Measurements from ENCODE around the gene SYNGR3. TPM values are rescaled to one million over a fixed set of nuclear protein-coding genes. Genes with fewer than 3 reads are reported as not detected.

SYNGR3 gene
- total RNA-seq, 2 donors from 2014 or later = 0.49 to 1.5 TPM

DNA sequence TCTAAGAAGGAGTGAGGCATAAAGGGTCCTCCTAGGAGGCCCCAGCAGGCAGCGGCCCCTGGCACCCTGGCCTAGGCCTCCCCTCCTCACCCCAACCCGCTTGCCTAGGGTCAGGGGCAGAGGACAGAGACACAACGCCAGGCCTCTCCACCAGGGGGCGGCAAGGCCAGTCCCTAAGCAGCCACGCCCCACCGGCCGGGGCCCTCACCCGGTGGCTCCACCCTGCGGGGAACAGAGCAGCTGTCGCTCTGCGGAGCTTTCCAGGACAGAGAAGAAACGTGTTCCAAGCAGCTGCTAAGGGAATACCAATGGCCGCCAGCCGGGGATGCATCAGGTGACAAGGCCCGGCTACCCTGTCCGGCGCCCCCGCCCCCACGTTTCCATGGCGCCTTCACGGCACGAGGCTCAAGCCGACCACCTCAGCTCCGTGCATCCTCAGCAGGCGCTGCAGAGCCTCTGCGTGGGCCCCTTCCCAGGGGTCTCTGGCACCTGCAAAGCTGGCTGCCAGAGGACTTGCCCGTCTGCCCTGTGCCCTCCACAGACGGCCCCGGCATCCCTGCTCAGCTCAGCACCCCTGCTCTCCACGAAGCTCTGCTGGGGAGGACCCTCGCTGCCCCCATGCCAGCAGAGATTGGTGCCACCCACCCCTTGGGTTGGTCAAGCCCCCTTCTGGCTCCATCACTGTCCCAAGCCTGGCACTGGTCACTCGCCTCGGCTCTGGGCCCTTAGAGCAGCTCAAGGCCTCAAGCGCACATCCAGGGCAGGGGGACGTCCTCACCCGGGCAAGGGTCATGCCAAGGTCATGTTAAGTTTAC, 14.3 kb downstream of the SYNGR3 start:
- no peak overlapping the region for H3K27ac ChIP-seq
- TF ChIP-seq, protein P1, sequence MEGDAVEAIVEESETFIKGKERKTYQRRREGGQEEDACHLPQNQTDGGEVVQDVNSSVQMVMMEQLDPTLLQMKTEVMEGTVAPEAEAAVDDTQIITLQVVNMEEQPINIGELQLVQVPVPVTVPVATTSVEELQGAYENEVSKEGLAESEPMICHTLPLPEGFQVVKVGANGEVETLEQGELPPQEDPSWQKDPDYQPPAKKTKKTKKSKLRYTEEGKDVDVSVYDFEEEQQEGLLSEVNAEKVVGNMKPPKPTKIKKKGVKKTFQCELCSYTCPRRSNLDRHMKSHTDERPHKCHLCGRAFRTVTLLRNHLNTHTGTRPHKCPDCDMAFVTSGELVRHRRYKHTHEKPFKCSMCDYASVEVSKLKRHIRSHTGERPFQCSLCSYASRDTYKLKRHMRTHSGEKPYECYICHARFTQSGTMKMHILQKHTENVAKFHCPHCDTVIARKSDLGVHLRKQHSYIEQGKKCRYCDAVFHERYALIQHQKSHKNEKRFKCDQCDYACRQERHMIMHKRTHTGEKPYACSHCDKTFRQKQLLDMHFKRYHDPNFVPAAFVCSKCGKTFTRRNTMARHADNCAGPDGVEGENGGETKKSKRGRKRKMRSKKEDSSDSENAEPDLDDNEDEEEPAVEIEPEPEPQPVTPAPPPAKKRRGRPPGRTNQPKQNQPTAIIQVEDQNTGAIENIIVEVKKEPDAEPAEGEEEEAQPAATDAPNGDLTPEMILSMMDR (IDR thresholded peaks at IDR 0.05) = peak; percentile 87
- no peaks in the 10 kb centered on the region for H3K27me3 ChIP-seq (replicated peaks; ENCODE audit: insufficient read depth)
- peaks cover 35% of the 10 kb centered on the region for H3K36me3 ChIP-seq
- H3K4me1 ChIP-seq (ENCODE audit: control insufficient read depth in 1 of 2, low read depth in 2 of 2) = peaks cover 27 to 44% of the 10 kb centered on the region in 2 donors
- ATAC-seq (ENCODE audit: insufficient number of reproducible peaks, low FRiP score, low read depth) (peak; percentile 46), DNase-seq (ENCODE audit: low spot score) (no peak)
- H3K9me3 ChIP-seq = no peaks in the 10 kb centered on the region
- H3K4me3 ChIP-seq = peak overlapping the region; percentile 32

DNA sequence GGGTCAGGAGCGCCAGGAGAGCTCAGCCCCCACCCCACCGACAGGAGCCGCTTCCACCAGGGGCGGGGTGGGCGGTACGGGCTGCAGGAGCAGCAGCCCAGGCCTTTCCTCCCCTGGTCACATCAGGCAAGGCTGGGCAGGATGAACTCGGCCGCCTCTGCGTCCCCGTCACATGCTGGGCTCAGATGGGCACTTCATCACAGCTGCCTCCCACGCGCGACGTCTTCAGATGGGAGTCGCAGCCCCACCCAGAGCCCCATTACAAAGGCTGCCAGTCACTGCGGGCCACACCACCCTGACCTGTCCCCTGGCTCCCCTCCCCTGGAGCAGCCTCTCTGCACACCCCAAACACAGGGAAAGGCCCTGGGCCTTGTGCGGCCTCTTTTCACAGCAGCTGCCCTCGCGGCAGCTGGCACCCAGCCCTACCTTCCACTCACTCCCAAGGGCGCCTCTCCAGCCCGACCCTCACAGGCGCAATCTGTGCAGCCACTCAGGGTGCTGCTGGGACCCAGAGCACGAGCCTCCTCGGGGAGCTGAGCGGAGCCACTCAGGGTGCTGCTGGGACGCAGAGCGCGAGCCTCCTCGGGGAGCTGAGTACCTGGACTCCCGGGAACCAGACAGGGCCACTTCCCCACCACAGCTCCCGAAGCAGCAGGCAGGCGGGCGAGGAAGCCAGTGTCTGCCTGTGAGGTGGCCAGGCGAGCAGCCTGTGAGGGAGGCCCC, 15.2 kb downstream of the SYNGR3 start:
- peaks cover 27 to 46% of the 10 kb centered on the region in 2 donors for H3K4me1 ChIP-seq (ENCODE audit: control insufficient read depth in 1 of 2, low read depth in 2 of 2)
- DNase-seq (ENCODE audit: low spot score) = no peak

DNA sequence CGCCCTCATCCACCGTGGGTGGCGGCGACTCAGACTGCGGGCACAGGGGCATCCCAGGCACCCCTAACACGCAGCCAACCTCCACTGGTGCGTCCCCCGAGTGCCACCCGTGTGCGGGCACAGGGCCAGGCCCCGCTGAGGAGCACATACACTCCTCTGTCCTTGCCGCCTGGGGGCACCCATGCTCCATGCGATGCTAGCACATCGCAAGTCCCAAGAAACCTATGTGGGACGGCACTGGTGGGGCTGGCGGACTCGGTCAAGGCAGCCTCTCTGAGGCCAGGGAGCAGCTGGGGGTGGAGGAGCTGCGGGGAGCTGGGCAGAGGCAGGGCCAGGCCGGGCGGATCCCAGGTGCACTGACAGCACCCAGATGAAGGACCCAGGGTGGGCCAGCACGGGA, 15.9 kb downstream of the SYNGR3 start:
- Histone ChIP-seq H3K27me3 (replicated peaks; ENCODE audit: insufficient read depth) (no peaks in the 10 kb centered on the region), H3K36me3 (peaks cover 24% of the 10 kb centered on the region), H3K4me3 (no peak overlapping the region), H3K27ac (no peak overlapping the region), H3K9me3 (no peaks in the 10 kb centered on the region), H3K4me1 (ENCODE audit: control insufficient read depth in 1 of 2, low read depth in 2 of 2) (peaks cover 30 to 52% of the 10 kb centered on the region in 2 donors)
- ATAC-seq (ENCODE audit: insufficient number of reproducible peaks, low FRiP score, low read depth) (no peak), DNase-seq (ENCODE audit: low spot score) (no peak)
- TF ChIP-seq, protein P1 (IDR thresholded peaks at IDR 0.05) = no peak

More for the DNA sequence above, 15.2 kb downstream of the SYNGR3 start:
- no peak overlapping the region for H3K4me3 ChIP-seq
- peaks cover 26% of the 10 kb centered on the region for H3K36me3 ChIP-seq
- no peaks in the 10 kb centered on the region for H3K27me3 ChIP-seq (replicated peaks; ENCODE audit: insufficient read depth)
- TF ChIP-seq, protein P1 (IDR thresholded peaks at IDR 0.05) = no peak
- no peak for ATAC-seq (ENCODE audit: insufficient number of reproducible peaks, low FRiP score, low read depth)
- no peak overlapping the region for H3K27ac ChIP-seq
- H3K9me3 ChIP-seq = no peaks in the 10 kb centered on the region

DNA sequence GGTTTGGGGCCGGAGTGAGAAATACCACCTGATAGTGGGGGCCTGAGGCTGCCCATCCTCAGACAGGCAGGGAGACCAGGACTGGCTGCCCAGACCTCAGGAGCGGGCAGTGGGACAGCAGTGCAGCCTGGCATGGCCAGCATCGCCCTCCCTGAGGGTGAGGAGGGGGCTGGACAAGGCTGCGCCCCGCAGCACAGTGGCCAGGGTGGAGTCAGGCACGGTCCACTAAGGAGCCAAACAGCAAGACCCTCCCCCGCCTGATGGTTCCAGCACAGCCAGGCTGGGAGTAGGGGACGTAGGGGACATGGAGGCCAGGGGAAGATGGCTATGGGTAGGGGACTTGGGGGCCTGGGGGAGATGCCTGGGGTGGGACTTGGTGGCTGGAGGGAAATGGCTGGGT, 16.5 kb downstream of the SYNGR3 start:
- TF ChIP-seq, protein P1 (IDR thresholded peaks at IDR 0.05) = no peak
- Histone ChIP-seq H3K36me3 (peaks cover 18% of the 10 kb centered on the region), H3K4me1 (ENCODE audit: control insufficient read depth in 1 of 2, low read depth in 2 of 2) (peaks cover 30 to 53% of the 10 kb centered on the region in 2 donors), H3K9me3 (no peaks in the 10 kb centered on the region), H3K4me3 (no peak overlapping the region), H3K27ac (no peak overlapping the region), H3K27me3 (replicated peaks; ENCODE audit: insufficient read depth) (no peaks in the 10 kb centered on the region)
- DNase-seq (ENCODE audit: low spot score) (no peak), ATAC-seq (ENCODE audit: insufficient number of reproducible peaks, low FRiP score, low read depth) (no peak)
